ENCODE data around the gene INPP4B. TPM values are rescaled to one million over a fixed set of nuclear protein-coding genes. Genes with fewer than 3 reads are reported as not detected.

The INPP4B gene
- total and polyA plus RNA-seq, 3 experiments from 2014 or later, result 50.3 to 52.6 (median 52.6) TPM

GRCh38 chr4:142309772-142310171 lies 536.3 kb downstream of the INPP4B start:
- Histone ChIP-seq H3K4me1 (ENCODE audit: insufficient read depth, low read length) (peaks cover 23% of the 10 kb centered on the region), H3K4me3 (ENCODE audit: low read length) (no peak overlapping the region), H3K9me3 (ENCODE audit: low read length) (no peaks in the 10 kb centered on the region), H3K27me3 (ENCODE audit: insufficient read depth, low read length, poor library complexity, severe bottlenecking) (no peaks in the 10 kb centered on the region), H3K36me3 (ENCODE audit: insufficient read depth, low read length) (peaks cover 29% of the 10 kb centered on the region), H3K27ac (ENCODE audit: low read depth, low read length) (no peak overlapping the region)
- CTCF ChIA-PET, result no interaction called here
- H3K4me1 Mint-ChIP-seq, result peaks cover 35 to 51% (median 50%) of the 10 kb centered on the region in 3 donors
- no peak for DNase-seq
- H3K27ac Mint-ChIP-seq, result peak overlapping the region in 5 of 8 donors; percentile 11 to 82 (median 47)
- POLR2A ChIA-PET, result no interaction called here
- no peak overlapping the region for H3K4me3 Mint-ChIP-seq
- H3K36me3 Mint-ChIP-seq, result peaks cover 7 to 74% (median 24%) of the 10 kb centered on the region in 3 donors
- H3K9me3 Mint-ChIP-seq, result no peaks in the 10 kb centered on the region
- no peaks in the 10 kb centered on the region for H3K27me3 Mint-ChIP-seq

- H3K36me3 Mint-ChIP-seq, result peaks cover 2 to 71% (median 19%) of the 10 kb centered on the region in 3 donors
- Histone ChIP-seq H3K36me3 (ENCODE audit: insufficient read depth, low read length) (peaks cover 21% of the 10 kb centered on the region), H3K27me3 (ENCODE audit: insufficient read depth, low read length, poor library complexity, severe bottlenecking) (no peaks in the 10 kb centered on the region), H3K9me3 (ENCODE audit: low read length) (no peaks in the 10 kb centered on the region), H3K4me1 (ENCODE audit: insufficient read depth, low read length) (peaks cover 8% of the 10 kb centered on the region), H3K27ac (ENCODE audit: low read depth, low read length) (no peak overlapping the region), H3K4me3 (ENCODE audit: low read length) (no peak overlapping the region)
- no peak overlapping the region for H3K27ac Mint-ChIP-seq
- ChIA-PET POLR2A (no interaction called here), CTCF (interaction anchor here (1.0 to 1.5 kb wide), 2 partner anchors 9 to 25 kb away, joined by 3 read pairs; no protein-coding TSS in a partner anchor)
- no peak overlapping the region for H3K4me3 Mint-ChIP-seq
- H3K27me3 Mint-ChIP-seq, result no peaks in the 10 kb centered on the region
- DNase-seq, result no peak
- H3K9me3 Mint-ChIP-seq, result no peaks in the 10 kb centered on the region
- peaks cover 17 to 45% (median 39%) of the 10 kb centered on the region in 3 donors for H3K4me1 Mint-ChIP-seq
Measured at GRCh38 chr4:142307857-142308256, 538.2 kb downstream of the INPP4B start.

- Mint-ChIP-seq H3K4me3 (no peak overlapping the region), H3K9me3 (no peaks in the 10 kb centered on the region), H3K27ac (peak overlapping the region in 1 of 8 donors; percentile 57), H3K27me3 (no peaks in the 10 kb centered on the region), H3K36me3 (peaks cover 16 to 47% (median 22%) of the 10 kb centered on the region in 3 donors), H3K4me1 (peaks cover 26 to 76% (median 68%) of the 10 kb centered on the region in 3 donors)
- H3K36me3 ChIP-seq (ENCODE audit: insufficient read depth, low read length), result no peaks in the 10 kb centered on the region
- CTCF ChIA-PET, result interaction anchor here (0.9 to 2.2 kb wide), 2 partner anchors 13 to 19 kb away, joined by 3 to 6 read pairs; no protein-coding TSS in a partner anchor
- peaks cover 5% of the 10 kb centered on the region for H3K4me1 ChIP-seq (ENCODE audit: insufficient read depth, low read length)
- POLR2A ChIA-PET, result no interaction called here
- no peak for DNase-seq
- H3K4me3 ChIP-seq (ENCODE audit: low read length), result no peak overlapping the region
- H3K27me3 ChIP-seq (ENCODE audit: insufficient read depth, low read length, poor library complexity, severe bottlenecking), result no peaks in the 10 kb centered on the region
- H3K27ac ChIP-seq (ENCODE audit: low read depth, low read length), result no peak overlapping the region
- no peaks in the 10 kb centered on the region for H3K9me3 ChIP-seq (ENCODE audit: low read length)
Measured at GRCh38 chr4:142297313-142297712, 548.8 kb downstream of the INPP4B start.

- H3K4me3 ChIP-seq (ENCODE audit: low read length), result no peak overlapping the region
- DNase-seq, result no peak
- H3K27ac ChIP-seq (ENCODE audit: low read depth, low read length), result no peak overlapping the region
- H3K9me3 ChIP-seq (ENCODE audit: low read length), result no peaks in the 10 kb centered on the region
- H3K4me1 ChIP-seq (ENCODE audit: insufficient read depth, low read length), result peaks cover 5% of the 10 kb centered on the region
- no peaks in the 10 kb centered on the region for H3K36me3 ChIP-seq (ENCODE audit: insufficient read depth, low read length)
- peaks cover 28 to 84% (median 70%) of the 10 kb centered on the region in 3 donors for H3K4me1 Mint-ChIP-seq
- H3K27ac Mint-ChIP-seq, result peak overlapping the region in 2 of 8 donors; percentile 14 to 37
- POLR2A ChIA-PET, result interaction anchor here (0.7 kb wide), 1 partner anchor 11 kb away, joined by 4 read pairs; no protein-coding TSS in a partner anchor
- H3K4me3 Mint-ChIP-seq, result peak overlapping the region in 1 of 7 donors; percentile 35
- CTCF ChIA-PET, result interaction anchor here (1.0 to 1.6 kb wide), 2 partner anchors 11 to 12 kb away, joined by 3 to 5 read pairs; no protein-coding TSS in a partner anchor
- H3K27me3 ChIP-seq (ENCODE audit: insufficient read depth, low read length, poor library complexity, severe bottlenecking), result no peaks in the 10 kb centered on the region
- H3K36me3 Mint-ChIP-seq, result peaks cover 18 to 38% (median 20%) of the 10 kb centered on the region in 3 donors
- H3K27me3 Mint-ChIP-seq, result no peaks in the 10 kb centered on the region
- H3K9me3 Mint-ChIP-seq, result peaks cover 0 to 2% (median 0%) of the 10 kb centered on the region in 5 donors
Measured at GRCh38 chr4:142293536-142293935, 552.6 kb downstream of the INPP4B start.

DNA sequence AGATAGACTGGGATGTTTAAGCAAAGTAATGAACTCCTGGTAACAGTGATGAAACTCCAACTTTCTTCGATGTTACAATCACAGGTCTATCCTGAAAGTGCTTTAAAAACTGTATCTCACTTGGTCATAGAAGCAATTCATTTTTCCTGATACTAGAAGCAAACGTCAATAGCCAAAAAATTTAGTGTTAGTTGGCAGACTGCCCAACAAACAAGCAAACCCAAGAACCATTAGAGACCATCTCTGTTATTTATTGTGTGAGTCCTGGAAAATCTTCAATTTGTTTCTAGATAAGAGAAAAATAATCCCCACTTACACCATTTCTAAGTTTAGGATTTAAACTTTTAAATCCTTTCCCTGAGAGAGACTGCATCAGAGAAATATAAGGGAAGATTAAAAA lies 553.9 kb downstream of the INPP4B start:
- peaks cover 23 to 74% (median 63%) of the 10 kb centered on the region in 3 donors for H3K4me1 Mint-ChIP-seq
- Histone ChIP-seq H3K36me3 (ENCODE audit: insufficient read depth, low read length) (no peaks in the 10 kb centered on the region), H3K27ac (ENCODE audit: low read depth, low read length) (no peak overlapping the region), H3K9me3 (ENCODE audit: low read length) (no peaks in the 10 kb centered on the region), H3K4me3 (ENCODE audit: low read length) (no peak overlapping the region), H3K27me3 (ENCODE audit: insufficient read depth, low read length, poor library complexity, severe bottlenecking) (no peaks in the 10 kb centered on the region), H3K4me1 (ENCODE audit: insufficient read depth, low read length) (peaks cover 5% of the 10 kb centered on the region)
- H3K36me3 Mint-ChIP-seq, result peaks cover 18 to 32% (median 20%) of the 10 kb centered on the region in 3 donors
- ChIA-PET POLR2A (no interaction called here), CTCF (no interaction called here)
- no peak overlapping the region for H3K4me3 Mint-ChIP-seq
- no peak for DNase-seq
- peak overlapping the region in 1 of 8 donors; percentile 73 for H3K27ac Mint-ChIP-seq
- H3K9me3 Mint-ChIP-seq, result peaks cover 0 to 2% (median 0%) of the 10 kb centered on the region in 5 donors
- H3K27me3 Mint-ChIP-seq, result no peaks in the 10 kb centered on the region

GRCh38 chr4:142291299-142292050 lies 554.6 kb downstream of the INPP4B start:
- Histone ChIP-seq H3K4me3 (ENCODE audit: low read length) (no peak overlapping the region), H3K9me3 (ENCODE audit: low read length) (no peaks in the 10 kb centered on the region), H3K4me1 (ENCODE audit: insufficient read depth, low read length) (peaks cover 5% of the 10 kb centered on the region), H3K27me3 (ENCODE audit: insufficient read depth, low read length, poor library complexity, severe bottlenecking) (no peaks in the 10 kb centered on the region), H3K27ac (ENCODE audit: low read depth, low read length) (no peak overlapping the region), H3K36me3 (ENCODE audit: insufficient read depth, low read length) (no peaks in the 10 kb centered on the region)
- Mint-ChIP-seq H3K9me3 (peaks cover 0 to 2% (median 0%) of the 10 kb centered on the region in 5 donors), H3K4me1 (peaks cover 20 to 77% (median 63%) of the 10 kb centered on the region in 3 donors), H3K27ac (peak overlapping the region in 4 of 8 donors; percentile 8 to 87 (median 29)), H3K27me3 (no peaks in the 10 kb centered on the region), H3K36me3 (peaks cover 18 to 31% (median 20%) of the 10 kb centered on the region in 3 donors), H3K4me3 (no peak overlapping the region)
- DNase-seq, result no peak
- ChIA-PET CTCF (no interaction called here), POLR2A (no interaction called here)

DNA sequence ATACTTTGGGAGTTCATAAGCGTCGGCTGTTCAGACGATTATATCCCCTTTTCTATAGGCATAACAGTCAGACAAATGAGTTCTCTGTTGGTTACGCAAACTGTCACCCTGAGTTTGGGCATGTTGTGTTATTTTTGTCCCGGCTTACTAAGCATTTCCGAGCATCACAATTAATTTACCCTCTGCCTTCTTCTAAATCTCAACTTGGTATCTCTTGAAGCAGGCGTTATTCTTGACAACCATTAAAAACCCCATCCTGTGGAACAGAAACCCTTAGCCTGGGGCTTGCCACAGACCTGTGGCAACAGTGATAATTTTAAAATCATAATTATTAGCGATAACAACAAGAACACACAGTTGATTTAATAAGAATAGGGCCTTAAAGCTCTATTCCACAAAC lies 558.7 kb downstream of the INPP4B start:
- Histone ChIP-seq H3K36me3 (ENCODE audit: insufficient read depth, low read length) (no peaks in the 10 kb centered on the region), H3K27me3 (ENCODE audit: insufficient read depth, low read length, poor library complexity, severe bottlenecking) (no peaks in the 10 kb centered on the region), H3K4me3 (ENCODE audit: low read length) (no peak overlapping the region), H3K4me1 (ENCODE audit: insufficient read depth, low read length) (peaks cover 26% of the 10 kb centered on the region), H3K27ac (ENCODE audit: low read depth, low read length) (no peak overlapping the region), H3K9me3 (ENCODE audit: low read length) (no peaks in the 10 kb centered on the region)
- peaks cover 3 to 39% (median 24%) of the 10 kb centered on the region in 3 donors for H3K4me1 Mint-ChIP-seq
- peaks cover 12 to 23% (median 14%) of the 10 kb centered on the region in 3 donors for H3K36me3 Mint-ChIP-seq
- no peak for DNase-seq
- ChIA-PET POLR2A (no interaction called here), CTCF (interaction anchor here (2.3 kb wide), 1 partner anchor 9 kb away, joined by 6 read pairs; no protein-coding TSS in a partner anchor)
- H3K27me3 Mint-ChIP-seq, result no peaks in the 10 kb centered on the region
- H3K27ac Mint-ChIP-seq, result peak overlapping the region in 2 of 8 donors; percentile 9 to 26
- H3K4me3 Mint-ChIP-seq, result no peak overlapping the region
- peaks cover 0 to 2% (median 0%) of the 10 kb centered on the region in 5 donors for H3K9me3 Mint-ChIP-seq

GRCh38 chr4:142285222-142285583 lies 560.9 kb downstream of the INPP4B start:
- peaks cover 0 to 2% (median 0%) of the 10 kb centered on the region in 5 donors for H3K9me3 Mint-ChIP-seq
- peaks cover 8 to 15% (median 9%) of the 10 kb centered on the region in 3 donors for H3K36me3 Mint-ChIP-seq
- CTCF ChIA-PET, result no interaction called here
- H3K27me3 Mint-ChIP-seq, result no peaks in the 10 kb centered on the region
- Histone ChIP-seq H3K27me3 (ENCODE audit: insufficient read depth, low read length, poor library complexity, severe bottlenecking) (no peaks in the 10 kb centered on the region), H3K4me1 (ENCODE audit: insufficient read depth, low read length) (peaks cover 33% of the 10 kb centered on the region), H3K27ac (ENCODE audit: low read depth, low read length) (no peak overlapping the region), H3K36me3 (ENCODE audit: insufficient read depth, low read length) (no peaks in the 10 kb centered on the region), H3K4me3 (ENCODE audit: low read length) (no peak overlapping the region), H3K9me3 (ENCODE audit: low read length) (no peaks in the 10 kb centered on the region)
- POLR2A ChIA-PET, result no interaction called here
- peaks cover 8 to 29% (median 25%) of the 10 kb centered on the region in 3 donors for H3K4me1 Mint-ChIP-seq
- no peak overlapping the region for H3K27ac Mint-ChIP-seq
- no peak for DNase-seq
- H3K4me3 Mint-ChIP-seq, result no peak overlapping the region
